ENCODE measurements around the gene PHKA2.
"Not testable (repeated sequence)": the region's sequence is repeated elsewhere in the genome, so short reads cannot be mapped to it uniquely, and the experiment has no call there.

The PHKA2 gene

GRCh38 chrX:18874560-18875255 is 109.2 kb downstream of the PHKA2 start:
- Histone ChIP-seq H3K4me3 (no peak overlapping the region), H3K27ac (no peak overlapping the region)

GRCh38 chrX:18873836-18874235 is 110.1 kb downstream of the PHKA2 start:
- peak overlapping the region in 2 of 21 experiments; percentile 28 to 43 for H3K27ac ChIP-seq
- H3K4me3 ChIP-seq: no peak overlapping the region

- peak overlapping the region in 4 of 21 experiments; percentile 47 to 67 (median 56) for H3K27ac ChIP-seq
- no peak overlapping the region for H3K4me3 ChIP-seq
These were observed 110.6 kb downstream of the PHKA2 start for GRCh38 chrX:18873189-18873791.

- Histone ChIP-seq H3K27ac (peak overlapping the region in 4 of 21 experiments; percentile 47 to 67 (median 56)), H3K4me3 (no peak overlapping the region)
These were observed 111.3 kb downstream of the PHKA2 start for GRCh38 chrX:18872621-18873020.

- Histone ChIP-seq H3K27ac (no peak overlapping the region), H3K4me3 (no peak overlapping the region)
These were observed 111.9 kb downstream of the PHKA2 start for GRCh38 chrX:18871970-18872369.

GRCh38 chrX:18871161-18871890 is 112.6 kb downstream of the PHKA2 start:
- Histone ChIP-seq H3K4me3 (no peak overlapping the region), H3K27ac (no peak overlapping the region)

GRCh38 chrX:18864390-18864920 is 119.5 kb downstream of the PHKA2 start:
- no peak overlapping the region for H3K27ac ChIP-seq
- no peak overlapping the region for H3K4me3 ChIP-seq

GRCh38 chrX:18861511-18861910 is 122.4 kb downstream of the PHKA2 start:
- H3K4me3 ChIP-seq: no peak overlapping the region
- H3K27ac ChIP-seq: no peak overlapping the region

GRCh38 chrX:18856645-18856997 is 127.3 kb downstream of the PHKA2 start:
- Histone ChIP-seq H3K27ac (peak overlapping the region in 4 of 21 experiments; percentile 1 to 22 (median 18)), H3K4me3 (no peak overlapping the region)

- no peak overlapping the region for H3K4me3 ChIP-seq
- peak overlapping the region in 4 of 21 experiments; percentile 1 to 22 (median 18) for H3K27ac ChIP-seq
These were observed 127.8 kb downstream of the PHKA2 start for GRCh38 chrX:18855919-18856644.

GRCh38 chrX:18847901-18848300 is 136.0 kb downstream of the PHKA2 start:
- H3K4me3 ChIP-seq, H3K27ac ChIP-seq: not testable (repeated sequence)

Data from skin epidermis (tissue), 12 donors.